IPS DF 19.7 (cell line): Measurements from ENCODE around the gene GRXCR2.
"Not testable (repeated sequence)": the region's sequence is repeated elsewhere in the genome, so short reads cannot be mapped to it uniquely, and the experiment has no call there.

Experiments used
- DNase-seq: peaks from one replicate; pipeline ENCODE4 v3.0.0-alpha.2; 2013; ENCODE audit warnings: low read depth, low spot score

The GRXCR2 gene

GRCh38 chr5:145836241-145836640 lies 36.6 kb downstream of the GRXCR2 start:
- not testable (repeated sequence) for DNase-seq

GRCh38 chr5:145835848-145836239 lies 37.0 kb downstream of the GRXCR2 start:
- DNase-seq, result no peak

DNA sequence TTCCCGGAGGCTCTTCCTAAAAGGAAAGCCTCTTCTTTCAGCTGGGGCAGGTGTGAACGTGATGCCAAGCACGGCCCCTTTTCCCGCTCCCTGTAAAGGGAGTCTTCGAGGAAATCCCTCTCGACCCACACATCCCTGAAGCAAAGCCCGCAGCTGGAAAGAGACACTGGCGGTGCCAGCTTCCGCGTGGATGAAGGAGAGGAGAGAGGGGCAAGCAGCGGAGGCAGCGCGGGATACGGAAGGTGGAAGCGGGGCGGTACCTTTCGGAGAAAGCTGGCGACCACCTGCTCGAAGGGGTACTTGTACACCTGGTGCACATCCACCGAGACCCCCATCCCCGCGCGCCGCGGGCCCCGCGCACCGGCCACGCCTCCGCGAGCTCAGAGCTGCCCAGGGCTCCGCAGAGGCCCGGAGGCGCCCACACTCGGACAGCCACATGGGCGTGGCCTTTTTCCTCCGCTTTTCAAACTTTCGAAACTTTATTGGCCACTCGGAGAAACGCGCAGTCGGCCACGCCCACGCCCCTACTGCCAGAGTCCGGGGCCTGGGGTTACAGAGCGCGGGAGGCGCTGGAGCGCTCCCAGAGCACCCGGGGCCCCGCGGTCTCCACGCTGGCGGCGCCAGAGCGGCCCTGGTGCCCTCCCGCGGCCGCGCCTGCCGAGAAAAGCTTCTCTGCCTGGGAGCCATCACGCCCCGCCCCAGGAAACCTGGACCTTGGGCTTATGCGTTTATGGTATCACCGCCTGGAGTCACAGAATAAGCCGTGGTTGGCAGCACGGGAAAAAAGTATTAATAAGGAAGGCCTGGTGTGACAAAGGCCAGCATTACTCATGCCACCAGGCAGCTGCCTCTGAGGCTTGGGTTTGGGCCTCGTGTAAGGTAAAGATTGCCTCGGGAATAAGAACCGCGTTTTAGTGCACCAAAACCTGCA lies 37.6 kb downstream of the GRXCR2 start, which contains the start of gene PRELID2:
TSS of gene PRELID2 (minus strand) at position 426 of the 931 bp plus-strand sequence. CDS start at position 335, 91 bp downstream.
- peak; percentile 65 for DNase-seq

- DNase-seq, result no peak
Measured at GRCh38 chr5:145834554-145834916, 38.3 kb downstream of the GRXCR2 start.

- DNase-seq, result no peak
Measured at GRCh38 chr5:145833631-145834200, 39.1 kb downstream of the GRXCR2 start.

- DNase-seq, result no peak
Measured at GRCh38 chr5:145830594-145830993, 42.2 kb downstream of the GRXCR2 start.

DNA sequence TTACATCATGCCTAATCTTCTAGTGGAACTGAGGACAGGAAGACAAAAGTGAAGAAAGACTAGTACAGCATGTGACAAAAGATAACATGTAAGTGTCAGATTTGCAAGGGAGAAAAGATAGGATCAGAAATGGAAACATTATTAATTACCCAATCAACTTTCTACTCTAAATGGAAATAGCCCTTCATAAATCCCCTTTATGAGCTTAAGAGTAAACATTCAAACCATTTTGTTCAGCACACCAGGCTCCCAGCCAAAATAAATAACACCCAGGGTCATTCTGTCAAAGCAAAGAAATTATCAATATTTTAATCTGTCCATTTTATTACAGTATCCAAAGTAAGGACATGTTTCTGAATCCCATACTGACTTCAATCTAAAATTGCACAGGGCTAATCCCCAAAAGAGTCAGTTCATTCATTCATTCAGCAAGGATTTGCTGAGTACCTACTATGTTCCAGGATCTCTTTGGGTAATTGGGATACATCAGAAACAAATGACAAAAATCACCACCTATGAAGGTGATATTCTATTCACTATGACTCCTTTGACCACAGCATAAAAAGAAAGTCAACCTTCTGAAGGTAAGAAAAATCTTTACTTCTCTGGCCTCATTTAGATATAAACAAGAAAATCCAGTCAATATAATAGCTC lies 43.0 kb downstream of the GRXCR2 start:
- DNase-seq, result no peak

- DNase-seq, result no peak
Measured at GRCh38 chr5:145826895-145827674, 45.7 kb downstream of the GRXCR2 start.

DNA sequence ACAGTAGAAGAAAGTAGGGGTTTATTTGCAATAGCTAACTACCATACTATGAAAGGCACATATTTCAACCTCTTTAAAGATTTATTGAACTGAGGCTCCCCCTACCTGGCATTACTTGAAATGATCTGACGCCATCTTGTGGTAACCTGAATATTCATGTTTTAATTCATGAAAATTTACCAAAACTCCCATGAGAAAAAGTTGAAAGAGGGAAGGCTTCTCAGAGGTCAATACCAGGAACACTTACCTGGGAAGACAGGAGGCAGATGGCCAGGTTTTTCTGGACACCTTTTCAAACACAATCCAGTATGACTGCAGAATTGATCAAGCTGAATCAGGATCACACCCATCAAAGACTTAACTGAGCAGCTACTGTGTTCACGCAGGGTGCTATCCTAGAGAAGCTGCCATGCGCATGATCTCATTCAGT lies 47.0 kb downstream of the GRXCR2 start:
- DNase-seq, result no peak

DNA sequence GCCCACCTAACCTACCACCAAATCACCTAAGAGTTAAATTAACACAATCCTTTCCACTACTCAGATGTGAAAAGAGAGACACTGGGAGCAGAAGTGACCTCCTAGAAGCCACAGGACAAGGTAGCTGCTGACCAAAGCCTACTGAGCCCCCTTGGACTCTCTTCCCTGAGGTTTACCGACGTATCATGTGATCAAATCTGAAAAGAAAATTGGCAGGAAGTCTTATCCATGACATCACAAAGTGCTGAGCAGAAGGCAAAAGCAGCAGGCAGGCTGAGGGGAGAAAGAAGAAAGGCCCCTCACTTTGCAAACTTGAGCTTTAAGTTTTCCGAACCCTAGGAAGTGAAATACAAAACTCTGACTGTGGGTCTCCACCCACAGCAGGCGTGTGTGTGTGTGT lies 48.8 kb downstream of the GRXCR2 start:
- DNase-seq, result no peak

GRCh38 chr5:145818604-145819003 lies 54.2 kb downstream of the GRXCR2 start:
- DNase-seq, result no peak

DNA sequence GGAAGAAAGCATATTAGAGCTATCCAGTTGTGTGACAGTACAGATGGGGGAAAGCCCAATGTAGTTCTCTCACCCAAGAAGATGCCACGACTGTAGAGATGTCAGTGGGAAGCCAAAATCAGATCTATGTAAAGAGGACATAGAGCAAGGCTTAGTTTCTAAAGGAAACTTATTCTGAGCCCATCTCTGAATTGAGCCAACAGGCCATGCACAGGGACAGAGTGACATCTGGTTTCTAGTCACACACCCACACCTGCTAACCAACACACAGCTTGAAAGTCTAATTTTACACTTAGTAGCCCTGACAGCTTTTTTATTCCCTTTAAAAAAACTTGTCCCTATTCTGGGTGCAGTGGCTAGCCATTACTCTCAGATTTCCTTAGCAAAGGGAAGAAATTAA lies 59.9 kb downstream of the GRXCR2 start:
- no peak for DNase-seq

- no peak for DNase-seq
Measured at GRCh38 chr5:145811834-145812625, 60.8 kb downstream of the GRXCR2 start.
